H9 (cell line): Measurements from ENCODE around the gene OR1K1. TPM values are rescaled to one million over a fixed set of nuclear protein-coding genes. Genes with fewer than 3 reads are reported as not detected.
"Not testable (repeated sequence)": the region's sequence is repeated elsewhere in the genome, so short reads cannot be mapped to it uniquely, and the experiment has no call there.

Experiments
- DNase-seq: peaks from one replicate; pipeline ENCODE4 v3.0.0-alpha.2; 2017
- H2AFZ ChIP-seq: one replicate; pipeline ENCODE4 v1.6.1; 2013; ENCODE audit warnings: mild to moderate bottlenecking, low read length, control low read depth, moderate library complexity
- H2AK5ac ChIP-seq: 2 replicates; pipeline ENCODE4 v1.6.1; 2013; ENCODE audit warnings: low read length, control low read depth, mixed read lengths; ENCODE audit not compliant: insufficient read length
- H2BK120ac ChIP-seq: one replicate; pipeline ENCODE4 v1.6.1; 2013; ENCODE audit warnings: low read depth, mild to moderate bottlenecking, low read length, control low read depth, inconsistent platforms; ENCODE audit not compliant: poor library complexity, severe bottlenecking
- H2BK12ac ChIP-seq: 2 replicates; pipeline ENCODE4 v1.6.1; 2013; ENCODE audit warnings: low read length, control low read depth, mixed read lengths, low read depth; ENCODE audit not compliant: insufficient read length
- H2BK15ac ChIP-seq: 2 replicates; pipeline ENCODE4 v1.6.1; 2013; ENCODE audit warnings: low read depth, low read length, control low read depth
- H2BK20ac ChIP-seq: one replicate; pipeline ENCODE4 v1.6.1; 2013; ENCODE audit warnings: low read depth, mild to moderate bottlenecking, low read length, control low read depth, inconsistent platforms; ENCODE audit not compliant: poor library complexity, severe bottlenecking
- H2BK5ac ChIP-seq: 2 replicates; pipeline ENCODE4 v1.6.1; 2013; ENCODE audit warnings: low read length, control low read depth, mixed read lengths; ENCODE audit not compliant: insufficient read length
- H3K14ac ChIP-seq: 2 replicates; pipeline ENCODE4 v1.6.1; 2013; ENCODE audit warnings: low read length, control low read depth; ENCODE audit not compliant: insufficient read depth
- H3K18ac ChIP-seq: 2 replicates; pipeline ENCODE4 v1.6.1; 2013; ENCODE audit warnings: low read depth, mild to moderate bottlenecking, mixed read lengths, low read length, control low read depth; ENCODE audit not compliant: insufficient read length
- H3K23ac ChIP-seq: 2 replicates; pipeline ENCODE4 v1.6.1; 2013; ENCODE audit warnings: low read length, control low read depth, mixed read lengths, low read depth; ENCODE audit not compliant: insufficient read length
- H3K23me2 ChIP-seq: 2 replicates; pipeline ENCODE4 v1.6.1; 2013; ENCODE audit warnings: low read depth, mild to moderate bottlenecking, mixed read lengths, low read length, control low read depth; ENCODE audit not compliant: insufficient read length, poor library complexity, severe bottlenecking
- H3K27ac ChIP-seq: 2 replicates; pipeline ENCODE4 v1.5.1; 2013; ENCODE audit warnings: low read length, control low read depth, mixed read lengths, low read depth; ENCODE audit not compliant: insufficient read length
- H3K27me3 ChIP-seq: 2 replicates; pipeline ENCODE4 v1.6.1; 2013; ENCODE audit warnings: low read length, control low read depth, inconsistent platforms; ENCODE audit not compliant: insufficient read depth
- H3K4ac ChIP-seq: 2 replicates; pipeline ENCODE4 v1.6.1; 2013; ENCODE audit warnings: low read depth, mild to moderate bottlenecking, control low read depth, inconsistent platforms, low read length, moderate library complexity
- H3K4me1 ChIP-seq: 2 replicates; pipeline ENCODE4 v1.6.1; 2013; ENCODE audit warnings: low read length, control low read depth, inconsistent platforms; ENCODE audit not compliant: insufficient read depth
- H3K4me2 ChIP-seq: 2 replicates; pipeline ENCODE4 v1.6.1; 2013; ENCODE audit warnings: low read length, control low read depth, mixed read lengths; ENCODE audit not compliant: insufficient read length, insufficient read depth
- H3K56ac ChIP-seq: 2 replicates; pipeline ENCODE4 v1.6.1; 2013; ENCODE audit warnings: low read depth, mild to moderate bottlenecking, mixed read lengths, low read length, control low read depth; ENCODE audit not compliant: insufficient read length
- H3K79me1 ChIP-seq: 2 replicates; pipeline ENCODE4 v1.6.1; 2013; ENCODE audit warnings: low read depth, mild to moderate bottlenecking, moderate library complexity, low read length, control low read depth, inconsistent platforms; ENCODE audit not compliant: insufficient read depth, poor library complexity, severe bottlenecking
- H3K79me2 ChIP-seq: 2 replicates; pipeline ENCODE4 v1.6.1; 2013; ENCODE audit warnings: low read length, control low read depth, inconsistent platforms; ENCODE audit not compliant: insufficient read depth
- H3K9ac ChIP-seq: 2 replicates; pipeline ENCODE4 v1.6.1; 2013; ENCODE audit warnings: low read length, control low read depth, mixed read lengths; ENCODE audit not compliant: insufficient read length; ENCODE audit errors: extremely low read depth
- H3K9me3 ChIP-seq: one replicate; pipeline ENCODE4 v1.6.1; 2013; ENCODE audit warnings: low read depth, low read length, inconsistent platforms; ENCODE audit not compliant: control insufficient read depth
- H3T11ph ChIP-seq: one replicate; pipeline ENCODE4 v1.6.1; 2013; ENCODE audit warnings: mild to moderate bottlenecking, low read length, control low read depth, inconsistent platforms
- H4K20me1 ChIP-seq: one replicate; pipeline ENCODE4 v1.6.1; 2013; ENCODE audit not compliant: control insufficient read depth, insufficient read length, insufficient read depth
- H4K5ac ChIP-seq: 2 replicates; pipeline ENCODE4 v1.6.1; 2013; ENCODE audit warnings: low read depth, mild to moderate bottlenecking, mixed read lengths, low read length, control low read depth; ENCODE audit not compliant: insufficient read length
- H4K8ac ChIP-seq: replicated peaks from 2 replicates; pipeline ENCODE4 v1.6.1; 2013; ENCODE audit warnings: low read length, control low read depth, mixed read lengths, low read depth; ENCODE audit not compliant: insufficient read length
- H4K91ac ChIP-seq: 2 replicates; pipeline ENCODE4 v1.6.1; 2013; ENCODE audit warnings: low read depth, mild to moderate bottlenecking, moderate library complexity, mixed read lengths, low read length, control low read depth; ENCODE audit not compliant: insufficient read length
- H3K27ac Mint-ChIP-seq, 3 experiments: 2 replicates in 2 of 3; 3 replicates in 1 of 3; pipeline ENCODE4 v1.8.0; 2020 to 2021; ENCODE audit warnings: mixed read lengths in 3 of 3, mild to moderate bottlenecking in 1 of 3, moderate library complexity in 1 of 3
- H3K27me3 Mint-ChIP-seq: 2 replicates; pipeline ENCODE4 v1.8.0; 2021; ENCODE audit warnings: low read depth, mild to moderate bottlenecking, moderate library complexity, mixed read lengths
- H3K36me3 Mint-ChIP-seq, 3 experiments: 2 replicates in 2 of 3; 3 replicates in 1 of 3; pipeline ENCODE4 v1.8.0; 2020 to 2021; ENCODE audit warnings: low read depth in 3 of 3, mixed read lengths in 3 of 3; ENCODE audit not compliant: insufficient read depth in 1 of 3
- H3K4me1 Mint-ChIP-seq, 2 experiments: 2 replicates each; pipeline ENCODE4 v1.8.0; 2020; ENCODE audit warnings: mixed read lengths in 2 of 2
- H3K4me3 Mint-ChIP-seq, 2 experiments: 2 replicates in 1 of 2; 3 replicates in 1 of 2; pipeline ENCODE4 v1.8.0; 2020 to 2021; ENCODE audit warnings: mild to moderate bottlenecking in 2 of 2, mixed read lengths in 2 of 2, moderate library complexity in 1 of 2
- H3K9me3 Mint-ChIP-seq, 2 experiments: 2 replicates in 1 of 2; 3 replicates in 1 of 2; pipeline ENCODE4 v1.8.0; 2020; ENCODE audit warnings: mild to moderate bottlenecking in 2 of 2, mixed read lengths in 2 of 2, moderate library complexity in 1 of 2
- WGBS: extraction: QIAGEN DNeasy Blood & Tissue Kit; methylation state at CpG from one replicate; pipeline ENCODE4 v1.1.7; 2013; ENCODE audit warnings: missing lambda C conversion rate, low lambda C conversion rate, mixed read lengths; ENCODE audit not compliant: insufficient read length; ENCODE audit errors: extremely low coverage; 5-methylcytosine and 5-hydroxymethylcytosine counted together
- total RNA-seq: library from RNA; stranded (reverse); gene quantifications from 2 replicates; pipeline ENCODE4 v1.2.1, GENCODE V29; 2021
- TF ChIP-seq, protein P1 (sequence below): fragments of 200-600 bp; sonication (generic); conservative IDR thresholded peaks from 3 replicates; pipeline ENCODE4 v1.8.0; 2021; ENCODE audit warnings: antibody characterized with exemption, mild to moderate bottlenecking

The OR1K1 gene
- total RNA-seq, 1 experiment from 2014 or later = not detected

DNA sequence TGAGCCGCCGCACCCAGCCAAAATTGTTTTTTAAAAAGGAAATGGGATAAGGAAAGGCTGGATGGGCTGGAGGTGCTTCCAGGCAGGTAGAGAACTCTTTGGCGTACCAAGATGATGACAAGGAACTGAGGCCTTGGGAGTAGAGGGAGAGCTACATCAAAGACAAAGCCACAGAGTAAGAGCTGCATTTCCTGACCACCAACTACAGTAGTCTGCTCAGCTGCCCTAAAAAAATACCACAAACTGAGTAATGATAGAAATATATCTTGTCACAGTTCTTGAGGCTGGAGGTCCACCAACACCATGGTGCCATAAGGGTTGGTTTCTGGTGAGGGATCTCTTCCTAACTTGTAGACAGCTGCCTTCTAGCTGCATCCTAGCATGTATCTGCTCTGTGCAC, 8.2 kb downstream of the OR1K1 start:
- no peak overlapping the region for H3K4me3 Mint-ChIP-seq
- H3K9me3 ChIP-seq = peaks cover 7% of the 10 kb centered on the region
- H3K18ac ChIP-seq = no peak overlapping the region
- H3K9ac ChIP-seq = no peak overlapping the region
- TF ChIP-seq, protein P1, sequence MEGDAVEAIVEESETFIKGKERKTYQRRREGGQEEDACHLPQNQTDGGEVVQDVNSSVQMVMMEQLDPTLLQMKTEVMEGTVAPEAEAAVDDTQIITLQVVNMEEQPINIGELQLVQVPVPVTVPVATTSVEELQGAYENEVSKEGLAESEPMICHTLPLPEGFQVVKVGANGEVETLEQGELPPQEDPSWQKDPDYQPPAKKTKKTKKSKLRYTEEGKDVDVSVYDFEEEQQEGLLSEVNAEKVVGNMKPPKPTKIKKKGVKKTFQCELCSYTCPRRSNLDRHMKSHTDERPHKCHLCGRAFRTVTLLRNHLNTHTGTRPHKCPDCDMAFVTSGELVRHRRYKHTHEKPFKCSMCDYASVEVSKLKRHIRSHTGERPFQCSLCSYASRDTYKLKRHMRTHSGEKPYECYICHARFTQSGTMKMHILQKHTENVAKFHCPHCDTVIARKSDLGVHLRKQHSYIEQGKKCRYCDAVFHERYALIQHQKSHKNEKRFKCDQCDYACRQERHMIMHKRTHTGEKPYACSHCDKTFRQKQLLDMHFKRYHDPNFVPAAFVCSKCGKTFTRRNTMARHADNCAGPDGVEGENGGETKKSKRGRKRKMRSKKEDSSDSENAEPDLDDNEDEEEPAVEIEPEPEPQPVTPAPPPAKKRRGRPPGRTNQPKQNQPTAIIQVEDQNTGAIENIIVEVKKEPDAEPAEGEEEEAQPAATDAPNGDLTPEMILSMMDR = no peak
- H4K8ac ChIP-seq = no peak overlapping the region
- H3T11ph ChIP-seq = no peak overlapping the region
- no peak overlapping the region for H2BK20ac ChIP-seq
- H3K27me3 ChIP-seq = no peaks in the 10 kb centered on the region
- H2AK5ac ChIP-seq = no peak overlapping the region
- no peak overlapping the region for H2AFZ ChIP-seq
- peaks cover 20 to 32% of the 10 kb centered on the region in 2 experiments for H3K9me3 Mint-ChIP-seq
- DNase-seq = no peak
- H4K20me1 ChIP-seq = peaks cover 3% of the 10 kb centered on the region
- H3K56ac ChIP-seq = no peak overlapping the region
- no peak overlapping the region for H3K4me2 ChIP-seq
- H4K5ac ChIP-seq = no peak overlapping the region
- H3K4me1 Mint-ChIP-seq = no peaks in the 10 kb centered on the region; a peak in 2 of 4 replicates
- no peak overlapping the region for H2BK12ac ChIP-seq
- H3K27ac ChIP-seq = no peak overlapping the region
- peaks cover 3 to 10% (median 10%) of the 10 kb centered on the region in 3 experiments; a peak in 6 of 7 replicates for H3K36me3 Mint-ChIP-seq
- WGBS = no CpG with 5 or more reads among the region's 3 CpGs
- H2BK120ac ChIP-seq = no peak overlapping the region
- H3K79me2 ChIP-seq = no peaks in the 10 kb centered on the region
- H3K14ac ChIP-seq = no peak overlapping the region
- H3K27me3 Mint-ChIP-seq = no peaks in the 10 kb centered on the region; the same call in 1 of the 2 replicates
- H3K23ac ChIP-seq = no peak overlapping the region
- H4K91ac ChIP-seq = no peak overlapping the region
- H3K4me1 ChIP-seq = no peaks in the 10 kb centered on the region; the same call in 1 of the 2 replicates
- no peak overlapping the region for H2BK5ac ChIP-seq
- no peak overlapping the region for H3K27ac Mint-ChIP-seq
- no peaks in the 10 kb centered on the region for H3K79me1 ChIP-seq
- no peaks in the 10 kb centered on the region for H3K23me2 ChIP-seq
- H2BK15ac ChIP-seq = no peak overlapping the region
- no peak overlapping the region for H3K4ac ChIP-seq

DNA sequence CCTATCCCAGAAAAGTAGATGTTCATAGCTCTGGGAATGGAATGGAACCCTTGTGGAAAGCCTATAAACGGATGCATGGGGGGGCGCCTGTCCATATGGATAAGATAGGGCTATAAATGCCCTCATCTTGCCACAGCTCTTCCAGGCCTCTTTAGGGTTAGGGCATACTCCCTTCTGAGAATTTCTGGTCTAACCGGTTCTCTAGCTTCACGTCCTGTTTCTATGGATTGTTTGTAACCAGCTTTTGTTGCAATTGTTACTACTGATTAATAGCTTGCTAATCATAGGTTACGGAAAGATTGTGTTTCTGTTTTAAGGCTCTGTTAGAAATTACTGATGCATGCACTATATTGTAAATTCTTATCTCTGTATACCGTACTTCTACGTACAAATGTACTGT, 9.3 kb downstream of the OR1K1 start:
- H3K9ac ChIP-seq, H2BK5ac ChIP-seq, H3K4me1 Mint-ChIP-seq, H3K4me1 ChIP-seq, H3K4ac ChIP-seq, H3K56ac ChIP-seq, H2AFZ ChIP-seq, H3K27ac ChIP-seq, H3K79me1 ChIP-seq, H3K9me3 ChIP-seq, H4K20me1 ChIP-seq, H3T11ph ChIP-seq, H2BK120ac ChIP-seq, H4K5ac ChIP-seq, DNase-seq, H3K18ac ChIP-seq, H3K27ac Mint-ChIP-seq, H3K27me3 ChIP-seq, H3K27me3 Mint-ChIP-seq, H4K8ac ChIP-seq, H3K4me3 Mint-ChIP-seq, H3K4me2 ChIP-seq, H2BK20ac ChIP-seq, H4K91ac ChIP-seq, H3K79me2 ChIP-seq, H2BK12ac ChIP-seq, H2BK15ac ChIP-seq, H3K23ac ChIP-seq, H2AK5ac ChIP-seq, H3K23me2 ChIP-seq, H3K14ac ChIP-seq: not testable (repeated sequence)
- H3K36me3 Mint-ChIP-seq = peaks cover 3 to 10% (median 9%) of the 10 kb centered on the region in 3 experiments; a peak in 6 of 7 replicates
- H3K9me3 Mint-ChIP-seq = peaks cover 20 to 25% of the 10 kb centered on the region in 2 experiments
- no CpG with 5 or more reads among the region's 7 CpGs for WGBS
